ENCODE results near the gene BCAR3. TPM values are rescaled to one million over a fixed set of nuclear protein-coding genes. Genes with fewer than 3 reads are reported as not detected.

The BCAR3 gene
- polyA plus RNA-seq, 1 donor = 14.1 TPM

GRCh38 chr1:93638307-93638847, 43.3 kb downstream of the BCAR3 start:
- no peak for DNase-seq (ENCODE audit: low read depth)

GRCh38 chr1:93636712-93637111, 44.9 kb downstream of the BCAR3 start:
- no peak for DNase-seq (ENCODE audit: low read depth)

GRCh38 chr1:93635614-93636543, 45.8 kb downstream of the BCAR3 start:
- no peak for DNase-seq (ENCODE audit: low read depth)

GRCh38 chr1:93633313-93633712, 48.3 kb downstream of the BCAR3 start:
- DNase-seq (ENCODE audit: low read depth) = no peak

GRCh38 chr1:93631626-93632365, 49.8 kb downstream of the BCAR3 start:
- DNase-seq (ENCODE audit: low read depth) = no peak

- no peak for DNase-seq (ENCODE audit: low read depth)
Measured at GRCh38 chr1:93630168-93630567, 51.5 kb downstream of the BCAR3 start.

- peak; percentile 63 for DNase-seq (ENCODE audit: low read depth)
Measured at GRCh38 chr1:93629101-93630059, 52.3 kb downstream of the BCAR3 start.

- DNase-seq (ENCODE audit: low read depth) = no peak
Measured at GRCh38 chr1:93628681-93629080, 53.0 kb downstream of the BCAR3 start.

- no peak for DNase-seq (ENCODE audit: low read depth)
Measured at GRCh38 chr1:93625582-93626327, 55.9 kb downstream of the BCAR3 start.

GRCh38 chr1:93623875-93624274, 57.8 kb downstream of the BCAR3 start:
- no peak for DNase-seq (ENCODE audit: low read depth)

- no peak for DNase-seq (ENCODE audit: low read depth)
Measured at GRCh38 chr1:93623436-93623835, 58.2 kb downstream of the BCAR3 start.

- DNase-seq (ENCODE audit: low read depth) = no peak
Measured at GRCh38 chr1:93621246-93621645, 60.4 kb downstream of the BCAR3 start.

- no peak for DNase-seq (ENCODE audit: low read depth)
Measured at GRCh38 chr1:93620841-93621210, 60.8 kb downstream of the BCAR3 start.

- no peak for DNase-seq (ENCODE audit: low read depth)
Measured at GRCh38 chr1:93620172-93620840, 61.3 kb downstream of the BCAR3 start.

GRCh38 chr1:93619507-93620171, 62.0 kb downstream of the BCAR3 start:
- no peak for DNase-seq (ENCODE audit: low read depth)

GRCh38 chr1:93617670-93618499, 63.8 kb downstream of the BCAR3 start:
- no peak for DNase-seq (ENCODE audit: low read depth)

- no peak for DNase-seq (ENCODE audit: low read depth)
Measured at GRCh38 chr1:93616996-93617669, 64.5 kb downstream of the BCAR3 start.
